HG03135 (cell line): Measurements from ENCODE around the gene HECTD4.

Source experiments
- ATAC-seq: cut with Tn5 transposase; IDR thresholded peaks from one replicate; pipeline ENCODE4 v1.9.1; 2021; ENCODE audit warnings: mild to moderate bottlenecking, moderate library complexity; ENCODE audit not compliant: unreplicated experiment

Gene HECTD4

DNA sequence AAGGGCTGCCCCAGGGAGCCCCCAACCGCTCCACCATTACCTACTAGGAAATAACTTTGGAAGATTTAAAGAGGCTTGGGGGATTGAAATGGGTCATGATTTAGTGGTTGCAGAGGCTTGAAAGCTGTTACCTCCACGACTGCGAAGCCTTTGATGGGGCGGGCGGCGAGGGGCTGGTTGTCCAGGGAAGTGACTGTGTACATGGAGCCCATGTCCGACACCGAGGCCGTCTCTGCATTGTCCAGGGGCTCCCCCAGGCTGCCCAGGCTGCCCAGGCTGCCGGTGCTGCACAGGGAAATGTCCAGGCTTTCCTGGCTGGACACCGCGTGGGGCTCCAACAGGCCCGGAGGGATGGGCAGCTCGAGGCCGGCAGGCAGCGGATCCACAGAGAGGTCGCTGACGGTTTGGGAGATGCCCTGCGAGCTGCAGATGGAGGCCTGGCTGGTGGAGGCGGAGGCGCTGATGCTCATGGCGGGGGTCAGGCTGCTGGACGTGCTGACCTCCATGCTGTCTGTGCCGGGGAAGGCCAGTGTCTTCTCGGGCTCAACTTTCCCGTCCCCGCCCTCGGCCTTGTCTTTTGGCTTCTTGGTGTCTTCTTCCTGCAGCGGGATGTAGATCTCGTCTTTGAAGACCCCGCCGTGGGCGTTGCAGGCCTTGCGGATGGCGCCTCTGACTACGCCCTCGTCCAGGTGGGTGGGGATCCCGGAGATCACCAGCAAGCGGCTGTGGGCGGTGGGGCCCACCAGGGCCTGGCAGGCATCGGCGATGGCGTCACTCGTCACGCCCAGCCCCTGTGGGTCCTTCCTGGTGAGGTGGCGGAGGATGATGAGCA is 198.0 kb downstream of the HECTD4 start:
- ATAC-seq: no peak

DNA sequence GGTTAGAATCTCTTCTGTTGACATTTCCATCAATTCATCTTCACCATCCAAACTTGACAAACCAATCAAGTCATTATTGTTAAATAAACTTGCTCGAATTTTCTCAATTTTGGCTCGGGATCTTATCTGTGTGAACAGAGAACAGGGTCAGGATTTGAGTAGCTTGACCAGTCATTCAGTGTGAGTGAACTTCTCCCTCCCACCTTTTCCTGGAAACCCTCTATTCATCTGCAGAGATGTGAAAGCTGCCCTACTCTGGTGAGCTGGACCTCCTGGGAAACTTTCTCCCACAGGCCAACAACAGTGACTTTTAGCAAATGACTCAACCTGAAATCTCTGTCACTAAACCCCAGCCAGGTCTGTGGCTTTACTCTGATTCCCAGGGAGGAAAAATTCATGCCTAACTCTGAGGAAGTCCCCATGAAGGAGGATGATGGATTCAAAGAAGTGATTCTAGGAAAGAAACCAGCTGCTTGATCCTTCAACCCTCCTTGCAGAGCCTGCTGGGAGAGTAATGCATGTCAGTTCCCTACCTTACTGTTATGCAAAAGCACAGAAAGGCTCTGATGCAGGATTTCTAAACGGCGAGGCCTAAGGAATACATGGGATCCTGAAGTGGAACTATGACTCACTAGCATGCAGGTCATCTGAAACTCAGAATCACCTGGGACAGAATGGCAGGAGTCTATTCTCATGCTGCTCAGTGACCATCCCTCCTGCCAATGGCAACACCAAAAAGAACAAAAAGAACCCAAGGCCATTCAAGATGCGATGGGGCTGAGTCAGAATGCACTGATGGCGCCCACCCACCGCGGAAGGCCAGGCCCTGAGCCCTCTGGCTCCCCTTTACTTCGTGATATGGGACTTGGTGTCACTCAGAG is 198.8 kb downstream of the HECTD4 start:
- no peak for ATAC-seq

DNA sequence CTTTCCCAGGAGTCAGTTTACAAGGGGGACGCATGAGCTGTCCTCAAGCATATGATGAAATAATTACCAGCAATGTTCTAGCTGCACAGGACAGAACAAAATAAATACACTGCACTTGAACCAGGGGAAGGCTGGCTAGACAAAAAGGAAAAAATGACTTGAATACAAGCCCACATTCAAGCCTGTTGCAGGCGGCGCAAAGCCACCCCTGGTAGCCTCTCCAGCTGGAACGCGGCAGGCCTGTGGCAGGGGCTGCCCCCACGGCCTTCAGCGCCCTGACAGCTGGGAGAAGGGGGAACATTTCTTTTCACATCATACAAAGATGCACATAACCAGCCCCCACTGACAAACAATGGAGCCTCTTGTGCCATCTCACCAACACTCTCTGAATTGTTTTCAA is 199.7 kb downstream of the HECTD4 start:
- ATAC-seq: no peak

DNA sequence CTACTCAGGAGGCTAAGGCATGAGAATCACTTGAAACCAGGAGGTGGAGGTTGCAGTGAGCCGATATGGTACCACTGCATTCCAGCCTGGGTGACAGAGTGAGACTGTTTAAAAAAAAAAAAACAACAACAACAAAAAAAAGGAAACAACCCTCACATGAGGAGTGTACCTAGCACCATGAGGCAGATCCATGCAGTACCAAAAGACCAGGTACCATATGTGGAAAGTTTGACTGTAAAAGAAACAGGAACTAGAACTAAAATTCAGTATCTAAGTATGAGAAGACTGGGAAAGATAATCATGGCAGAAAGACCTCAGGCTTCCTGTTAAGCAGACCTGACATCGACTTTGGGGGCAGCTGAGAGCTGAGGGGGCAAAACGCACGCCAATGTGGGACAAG is 201.8 kb downstream of the HECTD4 start:
- ATAC-seq: no peak

DNA sequence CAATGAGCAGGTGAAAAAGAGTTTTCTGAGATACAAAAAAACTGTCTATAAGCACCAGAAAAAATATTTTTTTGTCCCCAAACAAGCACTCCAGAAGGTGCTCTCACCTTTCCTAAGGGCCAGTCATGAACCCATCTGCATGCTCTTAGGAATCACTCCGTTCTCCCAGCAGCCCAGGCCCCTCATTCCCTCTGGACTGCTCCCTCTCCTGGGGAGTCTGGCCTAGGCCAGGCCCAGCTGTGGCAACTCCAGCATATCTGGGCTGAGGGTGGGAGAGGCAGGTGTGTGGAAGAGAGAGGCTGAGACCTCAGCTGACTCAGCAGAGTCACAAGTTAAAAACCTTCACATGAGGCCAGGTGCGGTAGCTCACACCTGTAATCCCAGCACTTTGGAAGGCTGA is 202.3 kb downstream of the HECTD4 start:
- no peak for ATAC-seq

DNA sequence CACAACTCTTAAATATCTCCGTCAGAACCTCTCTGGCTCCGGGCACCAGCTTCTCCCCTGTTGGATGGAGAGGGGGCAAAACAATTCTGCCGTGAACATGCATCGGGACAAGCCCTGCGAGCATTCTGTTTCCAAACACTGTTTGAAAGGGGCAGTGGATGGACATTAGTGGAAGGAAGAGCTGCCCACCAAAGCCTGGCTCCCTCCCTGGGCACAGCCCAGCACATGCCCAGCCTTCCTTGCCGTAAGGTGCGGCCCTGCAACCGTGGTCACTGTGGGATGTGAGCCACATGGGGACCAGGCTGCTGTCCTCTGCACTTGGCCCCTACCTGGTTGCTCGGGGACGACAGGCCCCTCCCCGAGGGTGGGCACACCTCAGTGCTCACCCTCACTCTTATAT is 202.9 kb downstream of the HECTD4 start:
- no peak for ATAC-seq

DNA sequence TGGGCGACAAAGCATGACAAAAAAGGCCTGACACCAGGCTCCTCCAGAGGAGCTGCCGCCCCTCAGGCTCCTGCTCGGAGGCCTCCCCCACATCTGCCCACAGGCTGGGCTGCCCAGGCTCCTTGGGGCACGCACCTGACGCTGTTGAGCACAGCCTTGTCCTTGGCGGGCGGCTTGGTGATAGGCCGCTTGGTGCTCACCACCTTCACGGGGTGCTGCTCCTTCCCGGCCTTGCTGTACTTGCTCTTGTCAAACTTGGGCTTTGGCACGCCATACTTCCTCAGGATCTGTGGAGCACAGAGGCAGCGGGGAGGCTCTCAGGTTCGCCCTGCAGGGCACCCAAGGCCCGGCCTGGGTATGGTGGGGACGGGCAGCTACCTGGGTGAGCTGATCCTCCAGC is 203.4 kb downstream of the HECTD4 start:
- ATAC-seq: no peak

DNA sequence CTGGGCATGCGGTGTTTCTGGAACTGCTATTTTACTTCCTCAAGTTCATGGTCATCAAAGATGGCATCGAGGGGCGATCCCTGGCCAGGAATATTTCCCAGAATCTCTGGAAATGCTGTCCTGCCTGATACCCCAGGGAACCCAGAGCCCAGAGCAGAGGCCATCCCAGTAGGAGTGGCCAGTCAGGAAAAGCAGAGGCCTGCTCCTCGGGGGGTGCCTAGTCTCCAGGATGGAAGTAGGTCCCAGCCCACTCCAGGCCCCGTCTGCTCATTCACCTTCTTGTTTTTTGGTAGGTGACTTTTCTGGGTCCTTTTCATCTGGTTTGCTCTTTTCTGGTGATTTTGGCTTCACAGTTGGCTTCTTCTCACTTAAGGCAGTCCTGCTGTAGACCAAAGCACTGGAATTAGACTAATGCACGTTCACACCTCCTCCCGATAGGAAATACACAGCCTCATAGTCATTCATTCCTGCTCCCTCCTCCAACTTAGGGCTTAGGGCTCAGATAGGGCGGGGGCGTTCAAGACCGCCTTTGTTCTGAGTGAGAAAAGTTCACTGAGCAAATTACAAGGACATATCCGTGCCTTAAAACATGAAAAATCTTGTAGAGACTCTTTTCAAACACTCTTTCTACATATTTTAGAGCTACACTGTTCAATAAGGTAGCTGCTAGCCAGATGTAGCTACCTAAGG is 205.8 kb downstream of the HECTD4 start:
- ATAC-seq: no peak

DNA sequence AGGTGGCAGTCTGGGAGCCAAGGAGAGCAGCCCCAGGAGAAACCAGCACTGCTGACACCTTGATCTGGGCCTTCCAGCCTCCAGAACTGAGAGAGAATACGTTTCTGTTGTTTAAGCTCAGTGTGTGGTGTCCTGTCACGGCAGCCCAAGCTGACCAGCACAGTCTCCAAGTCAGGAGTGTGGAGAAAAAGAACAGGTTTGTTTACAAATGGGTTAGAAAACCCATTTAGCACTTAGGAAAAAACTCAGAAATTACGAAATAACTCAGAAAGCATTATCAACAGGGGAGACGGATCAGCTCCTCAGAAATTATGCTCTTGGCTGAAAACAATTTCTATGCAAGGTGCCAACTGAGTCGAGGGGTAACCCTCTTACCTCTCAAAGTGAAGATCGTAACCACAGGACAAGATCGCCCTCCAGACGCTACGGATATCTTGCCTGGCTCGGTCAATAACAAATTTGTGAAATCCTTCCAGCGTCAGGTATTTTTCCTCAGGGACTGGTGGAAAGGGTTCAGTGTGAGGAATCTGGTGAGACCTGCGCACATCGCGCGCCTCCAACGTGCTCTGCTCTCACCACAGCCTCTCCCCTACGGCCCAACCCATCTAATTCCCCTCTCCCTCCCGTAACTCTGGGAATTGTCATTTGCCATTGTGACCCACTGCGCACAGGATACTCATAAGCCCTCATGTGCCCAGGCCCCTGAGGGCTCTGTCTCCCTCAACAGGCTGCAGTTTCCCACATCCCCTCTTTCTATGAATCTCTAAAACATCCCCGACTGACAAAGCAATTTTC is 206.7 kb downstream of the HECTD4 start:
- ATAC-seq: no peak

DNA sequence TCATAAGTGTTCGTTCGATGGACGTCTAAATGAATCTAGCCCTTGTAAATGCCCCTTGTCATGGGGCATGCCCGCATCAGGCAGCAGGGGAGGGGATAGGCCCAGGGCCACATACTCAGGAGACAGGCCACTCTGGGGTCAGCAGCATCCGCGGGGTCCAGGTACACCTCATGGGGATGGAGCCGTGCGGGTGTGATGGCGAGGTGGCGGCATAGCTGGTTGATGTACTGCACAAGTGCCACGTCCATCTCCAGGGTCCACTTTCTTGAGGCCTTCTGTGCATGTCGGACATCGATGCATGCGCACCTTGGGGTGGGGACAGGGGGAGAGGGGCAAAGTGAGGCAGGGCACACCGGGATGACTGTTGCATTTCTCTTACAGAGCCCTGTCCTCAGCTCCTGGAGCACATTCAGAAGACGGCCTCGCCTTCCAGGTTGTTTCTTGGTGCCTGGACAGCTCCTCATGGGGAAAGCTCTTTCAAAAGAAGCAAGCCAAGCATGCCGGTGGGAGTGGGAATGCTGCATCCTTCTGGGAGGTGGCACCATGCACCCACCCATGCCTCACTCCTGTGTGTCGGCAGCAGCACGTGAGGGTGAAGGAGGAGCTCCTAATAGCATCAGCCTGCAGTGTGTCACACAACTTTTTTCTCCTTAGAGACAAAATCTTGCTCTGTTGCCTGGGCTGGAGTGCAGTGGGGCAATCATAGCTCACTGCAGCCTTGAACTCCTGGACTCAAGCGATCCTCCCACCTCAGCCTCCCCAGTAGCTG is 209.5 kb downstream of the HECTD4 start:
- no peak for ATAC-seq

DNA sequence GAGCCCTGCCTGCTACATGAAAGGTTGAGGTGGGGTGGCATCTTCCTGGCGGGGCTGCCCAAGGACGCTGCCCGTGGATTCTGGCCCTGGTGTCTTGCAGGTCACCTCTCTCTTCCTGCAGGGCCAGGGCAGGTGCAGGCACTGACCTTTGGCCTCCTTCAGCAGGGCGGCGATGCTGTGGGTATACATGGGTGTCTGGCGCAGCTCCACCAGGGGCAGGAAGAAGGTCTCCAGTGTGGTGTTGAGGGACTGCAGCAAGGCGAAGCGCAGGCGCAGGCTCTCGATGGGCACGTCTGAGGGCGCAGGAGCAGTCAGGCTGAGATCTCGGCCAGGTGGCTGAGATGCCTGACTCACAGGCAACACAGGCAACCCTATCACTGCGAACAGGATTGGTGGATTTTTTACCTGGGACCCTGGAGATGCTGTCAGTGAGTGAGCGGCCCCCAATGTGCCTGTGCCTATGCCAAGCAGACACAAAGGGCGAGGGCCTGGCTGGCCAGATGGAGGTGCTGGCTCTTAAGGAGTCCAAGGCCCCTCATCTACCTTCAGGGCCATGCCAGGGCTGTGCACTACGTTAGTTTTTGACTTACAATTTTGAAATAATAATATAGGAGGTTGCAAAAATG is 211.1 kb downstream of the HECTD4 start:
- ATAC-seq: no peak

DNA sequence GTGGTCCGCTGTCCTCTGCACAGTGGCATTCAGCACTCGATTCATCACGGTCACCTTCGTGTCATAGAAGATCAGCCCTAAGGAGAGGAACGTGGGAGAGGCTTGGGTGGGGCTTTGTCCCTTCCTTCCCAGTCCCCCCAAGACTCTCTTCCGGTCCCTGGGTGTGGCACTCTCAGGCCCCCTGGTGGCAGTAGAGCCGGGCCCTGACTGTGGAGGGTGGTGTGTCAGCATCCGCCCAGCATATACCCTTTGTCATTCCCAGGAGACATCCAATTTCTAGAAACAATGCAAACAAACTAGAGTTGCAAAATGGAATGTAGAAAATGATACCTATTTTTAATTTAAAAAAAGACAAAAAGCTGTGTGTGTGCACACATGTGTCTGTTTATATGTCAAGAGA is 211.9 kb downstream of the HECTD4 start:
- ATAC-seq: no peak

DNA sequence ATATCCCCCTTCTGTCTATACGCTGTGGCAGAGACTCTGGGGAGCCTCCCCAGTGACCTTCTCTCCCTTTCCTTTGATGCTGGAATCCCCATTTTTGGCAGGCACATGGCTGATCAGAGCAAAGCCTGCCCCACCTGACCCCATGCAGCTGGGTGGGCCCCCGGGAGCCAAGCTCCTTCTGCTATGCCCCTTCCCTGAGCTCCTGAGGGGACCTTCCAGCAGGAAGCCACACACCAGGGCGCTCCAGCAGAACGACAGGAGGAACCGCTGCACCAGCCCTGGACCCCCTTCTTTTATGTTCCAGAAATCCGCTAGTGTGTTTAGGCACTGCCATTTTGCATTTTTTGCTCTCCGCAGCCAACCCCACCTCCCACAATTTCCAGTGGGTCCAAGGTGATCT is 212.3 kb downstream of the HECTD4 start:
- no peak for ATAC-seq

DNA sequence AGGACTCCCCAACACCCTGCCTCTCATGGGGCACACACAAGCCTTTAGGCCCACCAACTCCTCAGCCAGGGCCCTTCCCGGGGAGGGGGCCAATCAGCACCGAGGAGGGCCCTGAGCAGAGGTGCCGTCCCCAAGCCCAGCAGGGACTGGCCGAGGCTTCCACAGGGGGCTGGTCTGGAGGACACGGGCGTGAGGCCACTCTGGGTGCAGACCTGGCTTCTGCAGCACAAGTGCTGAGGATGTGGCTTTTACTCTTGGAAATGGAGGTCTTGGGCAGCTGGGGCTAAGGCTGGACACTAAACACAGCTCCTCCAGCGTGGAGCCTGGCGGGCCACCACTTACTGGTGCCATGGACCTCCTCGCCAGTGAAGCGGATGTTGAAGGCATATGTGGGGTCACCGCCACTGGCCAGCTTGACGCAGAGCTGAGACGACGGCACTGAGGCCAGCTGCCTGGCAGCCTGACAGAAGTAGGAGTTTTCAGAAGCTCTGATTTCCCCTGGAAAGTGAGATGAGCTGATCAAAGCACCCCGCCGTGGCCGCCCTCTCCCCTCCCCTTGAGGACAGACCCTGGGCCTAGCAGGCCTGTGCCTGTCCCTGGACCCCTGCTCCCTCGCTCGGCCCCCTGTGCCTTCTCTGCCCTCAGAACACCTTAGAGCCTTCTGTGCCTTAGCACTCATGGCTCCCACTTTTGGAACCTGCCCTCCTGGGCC is 212.9 kb downstream of the HECTD4 start:
- ATAC-seq: no peak

DNA sequence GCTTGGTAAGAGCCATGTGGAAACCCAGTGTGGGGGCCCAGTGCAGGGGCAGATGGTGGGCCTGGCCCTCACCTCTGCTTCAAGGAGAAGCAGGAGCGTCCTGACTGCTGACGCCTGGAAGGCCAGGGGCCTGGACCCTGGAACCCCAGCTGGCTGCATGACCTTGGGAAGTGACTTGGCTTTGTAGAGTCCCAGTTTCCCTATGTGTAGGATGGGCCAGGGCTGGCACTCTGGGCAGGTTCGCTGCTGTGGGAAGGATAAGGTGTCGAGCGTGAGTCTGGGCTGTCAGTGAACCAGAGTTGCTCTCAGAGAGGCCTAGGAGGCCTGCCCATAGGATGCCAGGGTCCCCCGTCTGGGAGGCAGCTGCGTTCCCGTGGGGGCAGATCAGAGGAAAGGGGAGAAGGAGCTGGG is 213.7 kb downstream of the HECTD4 start:
- ATAC-seq: no peak

DNA sequence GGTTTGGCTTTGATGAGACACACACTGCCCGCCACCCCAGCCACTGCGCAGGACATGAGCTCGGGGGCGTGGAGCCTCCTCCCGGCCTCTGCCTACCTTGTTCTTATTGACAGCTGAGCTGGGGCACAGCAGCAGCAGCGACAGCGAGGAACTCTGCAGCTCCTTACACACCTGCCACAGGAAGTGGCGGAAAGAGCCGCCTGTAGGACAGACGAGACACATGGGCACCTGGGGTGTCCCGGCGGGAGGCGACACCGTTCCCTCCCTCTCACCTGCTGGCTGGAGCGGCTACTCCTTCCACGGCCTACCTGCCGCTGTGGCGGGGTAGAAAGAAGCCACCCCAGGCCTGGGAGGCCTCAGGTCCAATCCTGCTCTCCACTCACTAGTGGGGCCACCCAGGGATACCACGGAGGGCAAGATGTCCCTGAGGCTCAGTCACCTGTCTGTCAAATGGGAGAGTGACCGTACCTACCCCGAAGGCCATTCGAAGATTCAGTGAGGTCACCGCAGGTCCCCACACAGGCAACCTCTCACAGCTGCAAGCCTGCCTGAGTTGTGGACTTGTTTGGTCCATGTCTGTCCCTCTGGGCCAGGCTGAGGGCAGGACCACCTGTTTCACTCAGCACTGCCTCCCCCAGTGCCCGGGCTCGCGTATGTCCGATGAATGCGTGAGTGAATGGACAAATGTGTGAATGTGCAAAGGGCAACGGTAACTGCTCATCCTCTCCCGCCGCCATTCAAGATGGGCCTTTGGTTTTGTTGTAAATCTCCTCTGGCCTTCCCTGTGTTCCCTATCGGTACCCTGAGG is 214.3 kb downstream of the HECTD4 start:
- no peak for ATAC-seq

DNA sequence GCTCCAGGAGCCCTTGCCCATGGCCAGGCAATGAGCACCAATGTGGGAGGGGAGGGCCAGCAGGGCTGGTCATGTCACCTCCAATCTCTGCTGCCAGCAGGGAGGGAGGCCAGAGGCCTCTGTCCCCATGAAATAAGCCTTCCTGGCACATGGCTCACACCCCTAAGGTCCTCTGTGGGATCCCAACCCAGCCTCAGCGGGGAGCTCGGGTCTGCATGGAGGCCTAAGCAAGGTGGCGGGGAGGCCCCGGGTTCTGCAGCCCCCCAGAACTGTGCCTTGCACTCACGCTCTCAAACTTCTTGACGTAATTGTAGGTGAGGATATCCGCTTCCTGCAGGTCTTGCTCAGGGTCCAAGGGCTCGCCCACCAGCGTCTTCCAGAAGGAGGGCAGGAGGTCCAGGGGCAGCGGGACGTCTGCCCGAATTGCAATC is 215.2 kb downstream of the HECTD4 start:
- ATAC-seq: no peak
